ENCODE data around the gene NEUROD2. TPM values are rescaled to one million over a fixed set of nuclear protein-coding genes. Genes with fewer than 3 reads are reported as not detected.

Gene NEUROD2
- total RNA-seq = not detected
- polyA plus RNA-seq (2013, experiment 1 of 2) = not detected
- polyA plus RNA-seq (2013, experiment 2 of 2) = 0.03 TPM
- total RNA-seq = 0 to 0.24 (median 0) reads per million in 172 experiments

DNA sequence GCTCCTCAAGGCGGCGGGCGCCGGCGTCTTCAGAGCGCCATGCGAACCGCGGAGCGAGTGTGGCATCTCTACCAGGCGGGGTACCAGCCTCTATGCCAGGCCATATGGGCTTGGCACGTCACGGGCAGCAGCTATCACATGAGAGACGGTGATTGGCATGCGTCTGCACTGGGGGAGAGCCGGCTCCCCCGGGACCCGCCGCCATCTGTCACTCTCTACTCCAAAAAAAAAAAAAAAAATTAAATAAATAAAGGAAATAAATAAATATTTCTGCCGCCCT lies at the start of gene NEUROD2:
Gene NEUROD2, minus strand, starts transcription at position 70 of the 280 bp plus-strand sequence. CDS start 1,321 bp downstream, outside the sequence.
- Histone ChIP-seq H3K27me3 (ENCODE audit: control insufficient read depth in 1 of 2, insufficient read depth in 2 of 2, low read length in 2 of 2) (peaks cover 55 to 68% of the 10 kb centered on the region in 2 experiments), H3K4me1 (ENCODE audit: insufficient read depth, low read length) (peaks cover 48% of the 10 kb centered on the region), H3K36me3 (ENCODE audit: insufficient read depth, low read length) (no peaks in the 10 kb centered on the region), H3K9me3 (ENCODE audit: control insufficient read depth in 1 of 2, insufficient read depth in 1 of 2, low read length in 2 of 2) (peaks cover 0 to 25% of the 10 kb centered on the region in 2 experiments), H3K27ac (ENCODE audit: low read depth in 1 of 2, low read length in 2 of 2) (no peak within 1 kb of the TSS), H3K4me3 (ENCODE audit: low read length) (no peak within 1 kb of the TSS)
- intact Hi-C loops (cut with DNase I, micrococcal nuclease) = no loop called here
- TF ChIP-seq, protein P1, sequence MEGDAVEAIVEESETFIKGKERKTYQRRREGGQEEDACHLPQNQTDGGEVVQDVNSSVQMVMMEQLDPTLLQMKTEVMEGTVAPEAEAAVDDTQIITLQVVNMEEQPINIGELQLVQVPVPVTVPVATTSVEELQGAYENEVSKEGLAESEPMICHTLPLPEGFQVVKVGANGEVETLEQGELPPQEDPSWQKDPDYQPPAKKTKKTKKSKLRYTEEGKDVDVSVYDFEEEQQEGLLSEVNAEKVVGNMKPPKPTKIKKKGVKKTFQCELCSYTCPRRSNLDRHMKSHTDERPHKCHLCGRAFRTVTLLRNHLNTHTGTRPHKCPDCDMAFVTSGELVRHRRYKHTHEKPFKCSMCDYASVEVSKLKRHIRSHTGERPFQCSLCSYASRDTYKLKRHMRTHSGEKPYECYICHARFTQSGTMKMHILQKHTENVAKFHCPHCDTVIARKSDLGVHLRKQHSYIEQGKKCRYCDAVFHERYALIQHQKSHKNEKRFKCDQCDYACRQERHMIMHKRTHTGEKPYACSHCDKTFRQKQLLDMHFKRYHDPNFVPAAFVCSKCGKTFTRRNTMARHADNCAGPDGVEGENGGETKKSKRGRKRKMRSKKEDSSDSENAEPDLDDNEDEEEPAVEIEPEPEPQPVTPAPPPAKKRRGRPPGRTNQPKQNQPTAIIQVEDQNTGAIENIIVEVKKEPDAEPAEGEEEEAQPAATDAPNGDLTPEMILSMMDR (IDR thresholded peaks at IDR 0.05) = no peak
- Mint-ChIP-seq H3K4me1 (ENCODE audit: low read depth) (peaks cover 20% of the 10 kb centered on the region), H3K4me3 (no peak within 1 kb of the TSS), H3K27ac (no peak within 1 kb of the TSS), H3K27me3 (peaks cover 65% of the 10 kb centered on the region), H3K9me3 (no peaks in the 10 kb centered on the region), H3K36me3 (ENCODE audit: low read depth) (no peaks in the 10 kb centered on the region)
- ChIA-PET CTCF (no interaction called here), POLR2A (no interaction called here)
- DNase-seq (no peak), ATAC-seq (ENCODE audit: poor library complexity) (no peak)

DNA sequence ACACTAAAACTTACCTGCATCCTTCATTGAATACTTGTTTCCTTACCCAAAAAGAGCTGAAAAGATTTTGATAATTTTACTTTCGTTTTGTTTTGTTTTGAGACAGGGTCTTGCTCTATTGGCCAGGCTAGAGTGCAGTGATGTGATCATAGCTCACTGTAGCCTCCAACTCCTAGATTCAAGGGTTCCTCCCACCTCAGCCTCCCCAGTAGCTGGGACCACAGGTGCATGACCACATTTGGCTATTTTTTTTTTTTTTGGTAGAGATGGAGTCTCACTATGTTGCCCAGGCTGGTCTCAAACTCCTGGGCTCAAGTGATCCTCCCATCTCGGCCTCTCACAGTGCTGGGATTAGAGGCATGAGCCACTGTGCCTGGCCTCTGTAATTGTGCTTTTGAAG lies 47.4 kb upstream of the NEUROD2 start:
- no peaks in the 10 kb centered on the region for H3K9me3 Mint-ChIP-seq
- ATAC-seq (ENCODE audit: poor library complexity) = no peak
- CTCF ChIA-PET = interaction anchor here (1.2 to 2.8 kb wide), 4 partner anchors 10 to 33 kb away, joined by 3 to 66 read pairs (median 19); partner anchors contain the start of genes PNMT, STARD3 and TCAP
- H3K27me3 ChIP-seq (ENCODE audit: control insufficient read depth in 1 of 2, insufficient read depth in 2 of 2, low read length in 2 of 2) = no peaks in the 10 kb centered on the region
- no peak overlapping the region for H3K4me3 ChIP-seq (ENCODE audit: low read length)
- intact Hi-C loops (cut with DNase I, micrococcal nuclease) = no loop called here
- TF ChIP-seq, protein P1 (IDR thresholded peaks at IDR 0.05) = no peak
- peaks cover 50% of the 10 kb centered on the region for H3K36me3 ChIP-seq (ENCODE audit: insufficient read depth, low read length)
- no peak for DNase-seq
- POLR2A ChIA-PET = interaction anchor here (0.7 to 2.7 kb wide), 7 partner anchors 12 to 325 kb away, joined by 3 to 8 read pairs (median 4); partner anchors contain the start of genes IKZF3, MIEN1, PNMT and PSMD3
- no peak overlapping the region for H3K27ac ChIP-seq (ENCODE audit: low read depth in 1 of 2, low read length in 2 of 2)
- H3K27me3 Mint-ChIP-seq = no peaks in the 10 kb centered on the region
- peaks cover 38% of the 10 kb centered on the region for H3K4me1 ChIP-seq (ENCODE audit: insufficient read depth, low read length)
- H3K27ac Mint-ChIP-seq = peak overlapping the region; percentile 75
- no peaks in the 10 kb centered on the region for H3K9me3 ChIP-seq (ENCODE audit: control insufficient read depth in 1 of 2, insufficient read depth in 1 of 2, low read length in 2 of 2)
- H3K36me3 Mint-ChIP-seq (ENCODE audit: low read depth) = peaks cover 52% of the 10 kb centered on the region
- H3K4me1 Mint-ChIP-seq (ENCODE audit: low read depth) = peaks cover 62% of the 10 kb centered on the region
- no peak overlapping the region for H3K4me3 Mint-ChIP-seq

DNA sequence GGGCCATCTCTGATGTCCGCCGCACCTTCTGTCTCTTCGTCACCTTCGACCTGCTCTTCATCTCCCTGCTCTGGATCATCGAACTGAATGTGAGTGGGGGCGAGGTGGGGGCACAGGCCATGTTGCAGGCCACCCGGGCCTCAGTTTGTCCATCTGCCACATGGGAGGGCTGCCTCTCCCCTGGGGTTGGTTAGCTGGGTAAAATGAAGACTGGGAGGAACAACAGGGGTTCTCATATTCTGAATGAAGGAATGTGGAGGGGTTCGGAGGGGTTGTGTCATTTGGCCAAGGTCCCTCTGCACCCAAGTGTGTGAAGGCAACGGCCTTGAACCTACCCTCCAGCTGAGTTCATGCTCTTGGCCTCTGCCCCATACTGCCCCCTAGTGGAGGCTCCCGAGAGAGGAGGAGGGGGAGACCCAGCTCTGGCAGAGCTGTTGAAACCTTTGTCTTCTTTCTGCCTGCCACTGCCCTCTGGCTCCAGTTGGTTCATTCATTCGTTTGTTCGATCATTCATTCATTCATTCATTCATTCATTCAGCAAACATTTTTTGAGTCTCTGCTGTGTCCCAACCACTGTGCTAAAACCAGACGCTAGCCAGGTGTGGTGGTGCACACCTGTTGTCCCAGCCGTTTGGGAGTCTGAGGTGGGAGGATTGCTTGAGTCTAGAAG lies 46.1 kb upstream of the NEUROD2 start:
- Histone ChIP-seq H3K27ac (ENCODE audit: low read depth in 1 of 2, low read length in 2 of 2) (no peak overlapping the region), H3K9me3 (ENCODE audit: control insufficient read depth in 1 of 2, insufficient read depth in 1 of 2, low read length in 2 of 2) (no peaks in the 10 kb centered on the region), H3K4me1 (ENCODE audit: insufficient read depth, low read length) (peaks cover 28% of the 10 kb centered on the region), H3K27me3 (ENCODE audit: control insufficient read depth in 1 of 2, insufficient read depth in 2 of 2, low read length in 2 of 2) (no peaks in the 10 kb centered on the region), H3K4me3 (ENCODE audit: low read length) (no peak overlapping the region), H3K36me3 (ENCODE audit: insufficient read depth, low read length) (peaks cover 39% of the 10 kb centered on the region)
- ChIA-PET POLR2A (interaction anchor here (1.1 to 2.7 kb wide), 5 partner anchors 15 to 77 kb away, joined by 5 to 8 read pairs (median 6); partner anchors contain the start of genes MIEN1 and PNMT), CTCF (interaction anchor here (0.6 to 2.8 kb wide), 25 partner anchors 9 to 327 kb away, joined by 3 to 66 read pairs (median 5); partner anchors contain the start of genes IKZF3, MIEN1, PGAP3 and PNMT)
- Mint-ChIP-seq H3K36me3 (ENCODE audit: low read depth) (peaks cover 47% of the 10 kb centered on the region), H3K4me1 (ENCODE audit: low read depth) (peaks cover 61% of the 10 kb centered on the region), H3K9me3 (no peaks in the 10 kb centered on the region), H3K27me3 (no peaks in the 10 kb centered on the region), H3K4me3 (no peak overlapping the region), H3K27ac (peak overlapping the region; percentile 70)
- DNase-seq (peak; percentile 70 to 87 (median 77)), ATAC-seq (ENCODE audit: poor library complexity) (peak; percentile 84)
- TF ChIP-seq, protein P1 (IDR thresholded peaks at IDR 0.05) = peak; percentile 97
- intact Hi-C loops (cut with DNase I, micrococcal nuclease) = loop anchor here in 1 of 2 experiments (1.0 kb wide), 1 partner anchor 31 kb away; no protein-coding TSS in a partner anchor

All from CD4-positive, alpha-beta T cell (primary cell).